ENCODE data around the gene COMMD1.
"Not testable (repeated sequence)": the region's sequence is repeated elsewhere in the genome, so short reads cannot be mapped to it uniquely, and the experiment has no call there.

Gene COMMD1

GRCh38 chr2:62142054-62142453 lies 236.6 kb downstream of the COMMD1 start:
- no peak for DNase-seq (ENCODE audit: low spot score)

- DNase-seq (ENCODE audit: low spot score): no peak
Observed at GRCh38 chr2:62143696-62144095, 238.2 kb downstream of the COMMD1 start.

GRCh38 chr2:62144689-62145477 lies 239.4 kb downstream of the COMMD1 start:
- no peak for DNase-seq (ENCODE audit: low spot score)

- DNase-seq (ENCODE audit: low spot score): no peak
Observed at GRCh38 chr2:62145478-62146100, 240.1 kb downstream of the COMMD1 start.

- DNase-seq (ENCODE audit: low spot score): not testable (repeated sequence)
Observed at GRCh38 chr2:62146790-62147189, 241.3 kb downstream of the COMMD1 start.

GRCh38 chr2:62147610-62148301 lies 242.3 kb downstream of the COMMD1 start:
- DNase-seq (ENCODE audit: low spot score): no peak

- no peak for DNase-seq (ENCODE audit: low spot score)
Observed at GRCh38 chr2:62149708-62150107, 244.2 kb downstream of the COMMD1 start.

GRCh38 chr2:62150597-62151305 lies 245.3 kb downstream of the COMMD1 start:
- no peak for DNase-seq (ENCODE audit: low spot score)

- DNase-seq (ENCODE audit: low spot score): no peak
Observed at GRCh38 chr2:62151306-62151638, 245.8 kb downstream of the COMMD1 start.

GRCh38 chr2:62152000-62152399 lies 246.5 kb downstream of the COMMD1 start:
- no peak for DNase-seq (ENCODE audit: low spot score)

GRCh38 chr2:62156861-62157496 lies 251.5 kb downstream of the COMMD1 start:
- DNase-seq (ENCODE audit: low spot score): no peak

- DNase-seq (ENCODE audit: low spot score): no peak
Observed at GRCh38 chr2:62158444-62159121, 253.1 kb downstream of the COMMD1 start.

GRCh38 chr2:62160691-62161090 lies 255.2 kb downstream of the COMMD1 start:
- DNase-seq (ENCODE audit: low spot score): not testable (repeated sequence)

GRCh38 chr2:62163106-62163831 lies 257.8 kb downstream of the COMMD1 start:
- DNase-seq (ENCODE audit: low spot score): no peak

GRCh38 chr2:62163834-62164233 lies 258.4 kb downstream of the COMMD1 start:
- no peak for DNase-seq (ENCODE audit: low spot score)

GRCh38 chr2:62175728-62176127 lies 270.3 kb downstream of the COMMD1 start:
- DNase-seq (ENCODE audit: low spot score): no peak

GRCh38 chr2:62176801-62177200 lies 271.3 kb downstream of the COMMD1 start:
- no peak for DNase-seq (ENCODE audit: low spot score)

- DNase-seq (ENCODE audit: low spot score): no peak
Observed at GRCh38 chr2:62177392-62178049, 272.0 kb downstream of the COMMD1 start.

GRCh38 chr2:62178741-62179271 lies 273.3 kb downstream of the COMMD1 start:
- DNase-seq (ENCODE audit: low spot score): no peak

- no peak for DNase-seq (ENCODE audit: low spot score)
Observed at GRCh38 chr2:62180975-62181374, 275.5 kb downstream of the COMMD1 start.

All from iPS-NIHi11 (cell line).